ENCODE measurements around the gene PRKAR1B.

- no peak for TF ChIP-seq YY1 (IDR thresholded peaks at IDR 0.05; ENCODE audit: low read depth)
- no peak for TF ChIP-seq MAX (IDR thresholded peaks at IDR 0.05)
These were observed 156.9 kb downstream of the PRKAR1B start for GRCh38 chr7:569996-570800.
